ENCODE measurements around the gene ULK3.

DNA sequence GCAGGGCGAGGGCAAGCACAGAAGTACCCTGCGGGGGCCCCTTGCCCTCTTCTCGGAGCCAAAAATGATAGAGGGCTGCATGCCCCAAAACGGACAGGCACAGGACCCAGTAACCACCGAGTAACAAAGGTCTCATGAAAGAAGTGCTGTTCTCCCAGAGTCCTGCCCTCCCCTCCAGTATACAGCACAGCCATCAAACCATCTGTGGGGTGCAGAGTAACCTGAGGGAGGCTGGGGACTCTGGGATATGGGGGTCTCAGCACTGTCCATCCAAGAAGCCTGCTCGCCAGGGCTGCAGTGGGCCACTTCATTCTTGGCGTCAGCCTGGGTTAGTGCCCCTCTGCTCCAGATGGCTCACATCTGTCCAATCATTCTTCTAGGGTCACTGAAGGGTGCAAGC, 6.1 kb downstream of the ULK3 start:
- TF ChIP-seq, protein P1, sequence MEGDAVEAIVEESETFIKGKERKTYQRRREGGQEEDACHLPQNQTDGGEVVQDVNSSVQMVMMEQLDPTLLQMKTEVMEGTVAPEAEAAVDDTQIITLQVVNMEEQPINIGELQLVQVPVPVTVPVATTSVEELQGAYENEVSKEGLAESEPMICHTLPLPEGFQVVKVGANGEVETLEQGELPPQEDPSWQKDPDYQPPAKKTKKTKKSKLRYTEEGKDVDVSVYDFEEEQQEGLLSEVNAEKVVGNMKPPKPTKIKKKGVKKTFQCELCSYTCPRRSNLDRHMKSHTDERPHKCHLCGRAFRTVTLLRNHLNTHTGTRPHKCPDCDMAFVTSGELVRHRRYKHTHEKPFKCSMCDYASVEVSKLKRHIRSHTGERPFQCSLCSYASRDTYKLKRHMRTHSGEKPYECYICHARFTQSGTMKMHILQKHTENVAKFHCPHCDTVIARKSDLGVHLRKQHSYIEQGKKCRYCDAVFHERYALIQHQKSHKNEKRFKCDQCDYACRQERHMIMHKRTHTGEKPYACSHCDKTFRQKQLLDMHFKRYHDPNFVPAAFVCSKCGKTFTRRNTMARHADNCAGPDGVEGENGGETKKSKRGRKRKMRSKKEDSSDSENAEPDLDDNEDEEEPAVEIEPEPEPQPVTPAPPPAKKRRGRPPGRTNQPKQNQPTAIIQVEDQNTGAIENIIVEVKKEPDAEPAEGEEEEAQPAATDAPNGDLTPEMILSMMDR (IDR thresholded peaks at IDR 0.05 in 2 of 3, conservative IDR thresholded peaks at IDR 0.05 in 1 of 3; ENCODE audit: control insufficient read depth in 2 of 3, extremely low read depth in 1 of 3, insufficient read depth in 1 of 3, low read depth in 3 of 3, low read length in 3 of 3): no peak
- TF ChIP-seq ZSCAN29 (IDR thresholded peaks at IDR 0.05): no peak

Measured in GM12878 (cell line).